ENCODE results near the gene IDS.
A peak's percentile ranks its signal among the peaks of the same experiment; 100 is the strongest.
"Not testable (repeated sequence)": the region's sequence is repeated elsewhere in the genome, so short reads cannot be mapped to it uniquely, and the experiment has no call there.

The IDS gene

GRCh38 chrX:149526318-149527033, 21.4 kb upstream of the IDS start:
- not testable (repeated sequence) for FAIRE-seq

GRCh38 chrX:149525903-149526302, 20.8 kb upstream of the IDS start:
- not testable (repeated sequence) for FAIRE-seq

DNA sequence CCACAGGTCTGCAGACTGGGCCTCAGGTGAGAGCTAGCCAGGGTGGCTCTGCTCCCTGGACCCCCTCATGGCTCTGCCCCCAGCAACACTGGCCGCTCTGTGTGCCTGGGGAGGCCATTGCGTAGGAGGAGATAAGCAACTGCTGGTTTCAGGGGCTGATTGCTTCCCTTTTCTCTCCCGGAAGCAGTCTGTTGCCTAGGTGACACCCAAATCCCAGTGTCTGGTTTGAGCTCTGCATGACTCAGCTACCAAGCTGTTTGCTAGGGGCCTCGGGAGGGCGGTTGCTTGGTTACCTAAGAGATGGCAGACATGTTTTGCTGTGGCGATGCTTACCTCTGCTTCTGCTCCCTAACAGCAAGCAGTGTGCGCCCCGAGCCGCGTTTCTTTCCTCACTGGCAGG, 20.3 kb upstream of the IDS start:
- FAIRE-seq: peak; percentile 99

DNA sequence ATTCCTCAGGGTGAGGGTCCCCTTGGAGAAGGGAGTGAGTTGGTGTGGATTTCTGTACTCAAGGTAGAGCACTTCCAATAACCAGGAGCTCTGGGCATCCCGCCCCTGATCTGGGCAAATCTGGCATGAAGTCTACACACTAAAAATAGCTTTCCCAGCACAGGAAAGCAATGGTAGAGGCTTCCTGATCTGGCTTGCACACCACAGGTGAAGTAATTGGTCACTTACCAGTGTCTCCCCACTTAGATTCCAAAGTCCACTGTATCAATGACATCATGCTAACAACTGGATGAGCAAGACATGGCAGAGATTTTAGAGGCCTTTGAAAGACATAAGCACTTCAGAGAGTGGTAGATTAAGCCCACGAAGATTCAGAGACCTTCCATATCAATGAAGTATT, 17.8 kb upstream of the IDS start:
- FAIRE-seq: peak; percentile 92

GRCh38 chrX:149521438-149521837, 16.3 kb upstream of the IDS start:
- no peak for FAIRE-seq

DNA sequence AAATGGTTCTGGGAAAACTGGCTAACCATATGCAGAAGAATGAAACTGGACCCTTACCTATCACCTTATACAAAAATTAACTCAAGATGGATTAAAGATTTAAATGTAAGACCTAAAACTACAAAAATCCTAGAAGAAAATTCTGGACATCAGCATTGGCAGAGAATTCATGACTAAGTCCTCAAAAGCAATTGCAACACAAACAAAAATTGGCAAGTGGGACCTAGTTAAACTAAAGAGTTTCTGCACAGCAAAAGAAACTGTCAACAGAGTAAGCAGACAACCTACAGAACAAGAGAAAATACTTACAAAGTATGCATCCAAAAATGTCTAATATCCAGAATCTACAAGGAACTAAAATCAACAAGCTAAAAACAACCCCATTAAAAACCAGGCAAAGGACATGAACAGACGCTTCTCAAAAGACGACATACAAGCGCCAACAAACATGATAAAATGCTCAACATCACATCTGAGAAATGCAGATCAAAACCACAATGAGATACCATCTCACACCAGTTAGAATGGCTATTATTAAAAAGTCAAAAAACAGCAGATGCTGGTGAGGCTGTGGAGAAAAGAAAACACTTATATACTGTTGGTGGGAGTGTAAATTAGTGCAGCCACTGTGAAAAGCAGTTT, 15.7 kb upstream of the IDS start:
- peak; percentile 36 for FAIRE-seq

- peak; percentile 86 for FAIRE-seq
Observed at GRCh38 chrX:149518236-149518635, 13.1 kb upstream of the IDS start.

DNA sequence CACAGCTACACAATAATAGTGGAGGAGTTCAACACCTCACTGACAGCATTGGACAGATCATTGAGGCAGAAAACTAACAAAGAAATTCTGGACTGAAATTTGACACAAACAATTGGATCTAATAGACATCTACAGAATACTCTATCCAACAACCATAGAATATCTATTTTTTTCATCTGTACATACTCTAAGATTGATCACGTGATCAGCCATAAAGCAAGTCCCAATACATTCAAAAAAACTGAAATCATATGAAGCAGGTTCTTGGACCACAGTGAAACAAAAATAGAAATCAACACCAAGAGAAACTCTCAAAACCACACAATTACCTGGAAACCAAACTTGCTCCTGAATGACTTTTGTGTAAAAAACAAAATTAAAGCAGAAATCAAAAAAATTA, 12.2 kb upstream of the IDS start:
- no peak for FAIRE-seq

DNA sequence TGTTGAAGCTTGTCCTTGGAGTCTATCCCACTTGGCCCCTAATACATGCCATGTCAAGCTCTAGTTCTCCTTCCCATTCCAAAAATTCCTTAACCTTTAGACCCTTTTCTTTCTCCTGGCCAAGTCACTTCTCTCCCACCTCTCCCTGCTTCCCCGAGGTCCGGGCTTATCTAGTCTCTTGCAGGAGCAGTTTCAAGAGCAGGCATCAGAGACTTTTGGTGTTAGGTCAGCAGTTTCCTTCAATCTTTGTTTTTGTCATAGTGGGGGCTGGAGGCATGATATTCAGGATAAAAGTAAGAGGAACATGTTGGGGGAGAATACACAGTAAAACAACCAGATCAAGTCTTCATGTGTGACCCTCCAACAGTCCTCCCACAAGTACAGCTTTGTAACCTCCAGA, 11.5 kb upstream of the IDS start:
- no peak for FAIRE-seq

DNA sequence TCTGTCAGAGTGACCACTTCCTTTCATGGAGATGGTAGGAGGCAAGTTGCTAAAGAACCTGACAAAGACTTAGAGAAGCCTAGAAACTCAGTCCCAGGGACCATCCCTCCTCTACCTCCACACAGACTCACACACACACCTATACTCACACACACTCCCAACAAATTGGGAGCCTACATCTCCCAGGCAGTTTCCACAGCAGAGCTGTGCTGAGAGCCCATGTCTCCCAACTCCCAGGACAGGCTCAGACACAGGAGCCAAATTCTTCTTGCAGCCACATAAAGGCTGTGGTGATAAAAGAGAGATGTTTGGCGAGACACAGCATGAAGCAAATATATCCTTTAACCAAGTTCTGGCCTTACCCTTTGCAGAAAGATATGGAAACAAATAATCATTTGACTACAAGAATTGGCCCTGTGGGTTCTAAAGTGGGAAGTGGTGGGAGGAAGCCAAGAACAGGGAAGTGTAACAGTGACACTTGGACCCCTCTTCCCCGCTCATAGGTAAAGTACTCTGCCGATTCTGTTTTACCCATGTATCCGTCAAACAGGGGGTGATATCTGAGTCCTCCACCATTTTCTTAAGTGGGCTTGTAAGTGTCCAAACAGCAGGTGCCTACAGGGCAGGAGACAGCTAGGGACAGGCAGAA, 11.0 kb upstream of the IDS start:
- FAIRE-seq: no peak

DNA sequence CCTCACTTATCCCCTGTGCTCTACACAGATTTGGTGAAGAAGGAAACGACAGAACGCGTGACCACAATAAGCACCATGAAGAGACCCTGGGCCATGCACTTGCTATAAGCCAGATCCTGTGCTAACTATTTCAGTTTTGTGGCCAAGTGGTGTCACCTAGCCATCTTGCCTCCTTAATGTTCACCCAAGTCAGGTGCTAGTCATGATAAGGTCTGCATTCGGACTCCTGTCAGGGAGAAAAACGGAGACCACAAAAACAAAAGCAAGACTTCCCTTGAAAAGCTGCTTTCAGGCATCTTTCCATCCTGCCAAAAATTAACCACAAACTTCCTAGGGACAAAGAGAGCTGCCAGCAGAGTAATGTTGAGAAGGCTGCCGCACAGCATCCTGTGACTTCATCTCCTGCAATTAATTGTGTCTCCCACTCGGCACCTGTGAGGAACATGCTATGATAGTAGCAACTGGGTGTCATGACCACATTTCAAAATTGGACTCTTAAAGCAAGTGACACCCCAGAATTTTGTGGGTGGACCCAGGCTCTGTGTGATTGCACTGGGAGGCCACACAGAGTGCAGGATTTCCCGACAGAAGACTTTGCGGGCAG, 8.8 kb upstream of the IDS start:
- no peak for FAIRE-seq

DNA sequence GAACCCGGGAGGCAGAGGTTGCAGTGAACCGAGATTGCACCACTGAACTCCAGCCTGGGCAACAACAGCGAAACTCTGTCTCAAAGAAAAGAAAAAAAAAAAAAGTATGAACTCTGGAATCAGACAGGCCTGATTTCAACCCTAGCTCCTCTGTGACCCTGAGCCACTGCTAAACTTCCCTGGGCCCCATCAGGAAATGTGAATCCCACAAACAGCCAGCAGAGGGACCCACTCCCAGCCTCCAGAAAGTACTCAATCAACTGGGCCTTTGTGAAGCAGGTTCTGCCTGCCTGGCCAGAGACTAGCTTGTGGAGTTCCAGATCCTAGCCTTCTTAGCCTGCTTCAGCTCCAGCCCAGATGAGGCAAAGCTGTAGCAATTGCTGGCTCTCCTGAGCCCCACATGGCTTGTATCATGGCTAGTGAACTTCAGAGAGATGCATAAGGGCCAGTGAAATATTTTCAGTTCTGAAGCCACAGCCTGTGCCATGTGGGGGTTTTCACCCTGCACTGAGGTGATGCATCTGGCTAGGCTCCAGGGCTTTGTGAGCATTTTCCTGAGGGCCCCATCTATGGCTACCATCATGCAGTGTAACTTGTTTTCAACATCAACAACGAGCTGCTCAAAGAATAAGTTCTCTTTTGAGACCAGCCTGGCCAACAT, 7.2 kb upstream of the IDS start:
- no peak for FAIRE-seq

- no peak for FAIRE-seq
Observed at GRCh38 chrX:149511081-149511480, 6.0 kb upstream of the IDS start.

- no peak for FAIRE-seq
Observed at GRCh38 chrX:149510386-149510785, 5.3 kb upstream of the IDS start.

DNA sequence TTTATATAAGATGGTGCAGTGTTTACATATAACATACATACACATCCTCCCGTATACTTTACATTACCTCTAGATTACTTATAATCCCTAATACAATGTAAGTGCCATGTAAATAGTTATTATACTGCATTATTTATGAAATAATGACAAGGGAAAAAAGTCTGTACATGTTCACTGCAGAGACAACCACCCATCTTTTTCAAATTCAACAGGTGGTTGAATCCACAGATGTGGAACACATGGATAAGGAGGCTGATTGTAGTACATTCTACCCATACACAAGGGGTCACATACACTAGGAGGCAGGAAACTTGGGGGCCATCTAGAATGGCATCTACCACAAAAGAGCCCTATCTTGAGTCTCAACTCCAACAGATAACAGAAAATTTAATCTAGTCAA, 3.4 kb upstream of the IDS start:
- FAIRE-seq: no peak

GRCh38 chrX:149506349-149506748, 1.2 kb upstream of the IDS start:
- FAIRE-seq: no peak

- FAIRE-seq: no peak
Observed at GRCh38 chrX:149505671-149506070, 565 bp upstream of the IDS start.

GRCh38 chrX:149504226-149504914, 736 bp downstream of the IDS start:
- no peak for FAIRE-seq

DNA sequence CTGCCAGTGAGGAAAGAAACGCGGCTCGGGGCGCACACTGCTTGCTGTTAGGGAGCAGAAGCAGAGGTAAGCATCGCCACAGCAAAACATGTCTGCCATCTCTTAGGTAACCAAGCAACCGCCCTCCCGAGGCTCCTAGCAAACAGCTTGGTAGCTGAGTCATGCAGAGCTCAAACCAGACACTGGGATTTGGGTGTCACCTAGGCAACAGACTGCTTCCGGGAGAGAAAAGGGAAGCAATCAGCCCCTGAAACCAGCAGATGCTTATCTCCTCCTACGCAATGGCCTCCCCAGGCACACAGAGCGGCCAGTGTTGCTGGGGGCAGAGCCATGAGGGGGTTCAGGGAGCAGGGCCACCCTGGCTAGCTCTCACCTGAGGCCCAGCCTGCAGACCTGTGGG, 1.7 kb downstream of the IDS start:
- FAIRE-seq: peak; percentile 100

- FAIRE-seq: not testable (repeated sequence)
Observed at GRCh38 chrX:149502923-149503322, 2.2 kb downstream of the IDS start.

GRCh38 chrX:149499766-149500165, 5.3 kb downstream of the IDS start:
- FAIRE-seq: no peak

GRCh38 chrX:149498767-149499166, 6.3 kb downstream of the IDS start:
- FAIRE-seq: peak; percentile 47

DNA sequence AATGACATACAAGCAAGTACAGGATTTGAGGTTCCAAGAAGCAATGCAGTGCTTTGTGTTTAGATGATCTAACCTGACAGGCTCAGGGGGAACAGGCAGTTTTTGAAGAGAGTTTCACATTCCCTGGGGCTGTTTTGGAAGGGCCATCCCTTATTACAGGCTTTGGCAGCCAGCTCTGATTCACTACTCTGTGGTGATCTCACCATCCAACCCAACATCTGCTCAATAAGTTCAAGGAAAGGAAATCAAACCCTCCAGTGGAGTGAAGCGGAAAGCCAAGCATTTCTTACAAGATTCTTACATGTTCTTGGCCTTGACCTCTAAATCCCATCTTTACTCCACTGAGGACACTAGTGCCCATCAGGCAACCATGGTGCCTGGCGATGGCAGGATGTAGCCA, 7.5 kb downstream of the IDS start:
- no peak for FAIRE-seq
